HCT116 (cell line): ENCODE results near the gene DLG2.

Source experiments
- CBX3 ChIP-seq: IDR thresholded peaks from 2 replicates; pipeline ENCODE4 v1.6.1; 2012; ENCODE audit warnings: low read depth
- EGR1 ChIP-seq: IDR thresholded peaks from 2 replicates; pipeline ENCODE4 v1.6.1; 2012; ENCODE audit warnings: low read depth
- EZH2phosphoT487 ChIP-seq: fragments of 200-600 bp; IDR thresholded peaks from 2 replicates; pipeline ENCODE4 v1.6.1; 2018; ENCODE audit warnings: antibody characterized with exemption, borderline replicate concordance
- POLR2A ChIP-seq: IDR thresholded peaks from 2 replicates; pipeline ENCODE4 v1.7.0; 2011; ENCODE audit warnings: borderline replicate concordance; ENCODE audit not compliant: insufficient read depth, insufficient read length; ENCODE audit errors: extremely low read depth
- RAD21 ChIP-seq: IDR thresholded peaks from 2 replicates; pipeline ENCODE4 v1.6.1; 2012; ENCODE audit warnings: low read depth, mild to moderate bottlenecking
- REST ChIP-seq: IDR thresholded peaks from 2 replicates; pipeline ENCODE4 v1.6.1; 2012; ENCODE audit warnings: low read depth
- TCF7L2 ChIP-seq: IDR thresholded peaks from 2 replicates; pipeline ENCODE4 v1.7.0; 2011; ENCODE audit warnings: borderline replicate concordance, inconsistent platforms; ENCODE audit not compliant: insufficient read depth, insufficient read length; ENCODE audit errors: extremely low read depth
- YY1 ChIP-seq: IDR thresholded peaks from 2 replicates; pipeline ENCODE4 v1.6.1; 2011; ENCODE audit warnings: low read length, low read depth, moderate library complexity, mild to moderate bottlenecking; ENCODE audit not compliant: insufficient replicate concordance; ENCODE audit errors: extremely low read depth
- ZNF274 ChIP-seq: fragments of 200-500 bp; sonication (Bioruptor generic); IDR thresholded peaks from 2 replicates; pipeline ENCODE4 v1.6.1; 2014; ENCODE audit warnings: mild to moderate bottlenecking, low read depth, low read length, inconsistent platforms
- TF ChIP-seq, protein P1 (sequence below), 3 experiments: fragments of 200-600 bp in 1 of 3; sonication (generic) in 1 of 3; IDR thresholded peaks in 2 of 3; conservative IDR thresholded peaks in 1 of 3; 2 replicates each; pipeline ENCODE4 v1.5.1; 2012 to 2017; ENCODE audit warnings: low read depth in 2 of 3, low read length in 2 of 3, antibody characterized with exemption in 1 of 3, borderline replicate concordance in 1 of 3, control low read depth in 1 of 3, mild to moderate bottlenecking in 1 of 3, mixed read lengths in 1 of 3, mixed run types in 1 of 3, moderate library complexity in 1 of 3; ENCODE audit not compliant: insufficient read depth in 1 of 3
- TF ChIP-seq, protein P2 (sequence below): IDR thresholded peaks from 2 replicates; pipeline ENCODE4 v1.6.1; 2012

GRCh38 chr11:85052636-85053035 lies 574.5 kb downstream of the DLG2 start:
- TF ChIP-seq REST (no peak), POLR2A (no peak), CBX3 (no peak), TCF7L2 (no peak), YY1 (no peak), EGR1 (no peak), EZH2phosphoT487 (no peak), RAD21 (no peak), ZNF274 (no peak)
- TF ChIP-seq, protein P1, sequence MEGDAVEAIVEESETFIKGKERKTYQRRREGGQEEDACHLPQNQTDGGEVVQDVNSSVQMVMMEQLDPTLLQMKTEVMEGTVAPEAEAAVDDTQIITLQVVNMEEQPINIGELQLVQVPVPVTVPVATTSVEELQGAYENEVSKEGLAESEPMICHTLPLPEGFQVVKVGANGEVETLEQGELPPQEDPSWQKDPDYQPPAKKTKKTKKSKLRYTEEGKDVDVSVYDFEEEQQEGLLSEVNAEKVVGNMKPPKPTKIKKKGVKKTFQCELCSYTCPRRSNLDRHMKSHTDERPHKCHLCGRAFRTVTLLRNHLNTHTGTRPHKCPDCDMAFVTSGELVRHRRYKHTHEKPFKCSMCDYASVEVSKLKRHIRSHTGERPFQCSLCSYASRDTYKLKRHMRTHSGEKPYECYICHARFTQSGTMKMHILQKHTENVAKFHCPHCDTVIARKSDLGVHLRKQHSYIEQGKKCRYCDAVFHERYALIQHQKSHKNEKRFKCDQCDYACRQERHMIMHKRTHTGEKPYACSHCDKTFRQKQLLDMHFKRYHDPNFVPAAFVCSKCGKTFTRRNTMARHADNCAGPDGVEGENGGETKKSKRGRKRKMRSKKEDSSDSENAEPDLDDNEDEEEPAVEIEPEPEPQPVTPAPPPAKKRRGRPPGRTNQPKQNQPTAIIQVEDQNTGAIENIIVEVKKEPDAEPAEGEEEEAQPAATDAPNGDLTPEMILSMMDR (IDR thresholded peaks at IDR 0.05 in 2 of 3, conservative IDR thresholded peaks at IDR 0.05 in 1 of 3; ENCODE audit: borderline replicate concordance in 1 of 3, insufficient read depth in 1 of 3, low read depth in 2 of 3, low read length in 2 of 3) = no peak
- TF ChIP-seq, protein P2, sequence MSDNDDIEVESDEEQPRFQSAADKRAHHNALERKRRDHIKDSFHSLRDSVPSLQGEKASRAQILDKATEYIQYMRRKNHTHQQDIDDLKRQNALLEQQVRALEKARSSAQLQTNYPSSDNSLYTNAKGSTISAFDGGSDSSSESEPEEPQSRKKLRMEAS = no peak
